IPS-15b (cell line): ENCODE data around the gene NDUFA8.

ENCODE experiments used
- H3K27me3 ChIP-seq: one replicate; pipeline ENCODE4 v1.6.1; 2013; ENCODE audit warnings: low read length; ENCODE audit not compliant: control insufficient read depth, insufficient read depth
- H3K36me3 ChIP-seq: one replicate; pipeline ENCODE4 v1.6.1; 2013; ENCODE audit warnings: low read length; ENCODE audit not compliant: control insufficient read depth, insufficient read depth
- H3K4me1 ChIP-seq: one replicate; pipeline ENCODE4 v1.6.1; 2013; ENCODE audit warnings: mild to moderate bottlenecking, low read length; ENCODE audit not compliant: control insufficient read depth, insufficient read depth
- H3K4me3 ChIP-seq: one replicate; pipeline ENCODE4 v1.5.1; 2013; ENCODE audit warnings: low read depth, low read length
- H3K9ac ChIP-seq: one replicate; pipeline ENCODE4 v1.6.1; 2013; ENCODE audit warnings: low read depth, mild to moderate bottlenecking, low read length
- H3K9me3 ChIP-seq: one replicate; pipeline ENCODE4 v1.6.1; 2013; ENCODE audit warnings: mild to moderate bottlenecking, low read length; ENCODE audit not compliant: control insufficient read depth, insufficient read depth

Gene NDUFA8

DNA sequence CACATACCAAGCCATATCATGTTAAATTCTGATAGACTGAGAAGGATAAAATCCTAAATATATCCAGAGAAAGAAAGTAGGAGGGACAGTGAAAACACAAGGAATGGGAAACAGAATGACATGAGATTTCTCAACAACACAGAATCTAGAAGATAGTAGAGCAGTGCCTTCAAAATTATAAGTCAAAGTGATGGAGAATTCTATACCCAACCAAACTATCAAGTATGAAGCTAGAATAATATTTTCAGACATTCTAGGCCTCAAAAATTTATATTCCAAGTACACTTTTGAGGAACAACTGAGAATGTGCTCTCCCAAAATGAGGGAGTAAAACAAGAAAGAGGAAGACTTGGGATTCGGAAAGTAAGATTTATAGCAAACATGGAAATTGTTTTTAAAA is 55.6 kb downstream of the NDUFA8 start:
- Histone ChIP-seq H3K9ac (no peak overlapping the region), H3K4me3 (no peak overlapping the region), H3K4me1 (no peaks in the 10 kb centered on the region), H3K36me3 (no peaks in the 10 kb centered on the region), H3K27me3 (peaks cover 8% of the 10 kb centered on the region), H3K9me3 (no peaks in the 10 kb centered on the region)

GRCh38 chr9:122102156-122102555 is 57.4 kb downstream of the NDUFA8 start:
- no peak overlapping the region for H3K9ac ChIP-seq
- peaks cover 8% of the 10 kb centered on the region for H3K27me3 ChIP-seq
- H3K9me3 ChIP-seq: no peaks in the 10 kb centered on the region
- H3K36me3 ChIP-seq: no peaks in the 10 kb centered on the region
- H3K4me3 ChIP-seq: no peak overlapping the region
- H3K4me1 ChIP-seq: no peaks in the 10 kb centered on the region

GRCh38 chr9:122100756-122101155 is 58.8 kb downstream of the NDUFA8 start:
- H3K36me3 ChIP-seq: no peaks in the 10 kb centered on the region
- peaks cover 8% of the 10 kb centered on the region for H3K27me3 ChIP-seq
- no peak overlapping the region for H3K9ac ChIP-seq
- H3K9me3 ChIP-seq: no peaks in the 10 kb centered on the region
- no peaks in the 10 kb centered on the region for H3K4me1 ChIP-seq
- H3K4me3 ChIP-seq: no peak overlapping the region

DNA sequence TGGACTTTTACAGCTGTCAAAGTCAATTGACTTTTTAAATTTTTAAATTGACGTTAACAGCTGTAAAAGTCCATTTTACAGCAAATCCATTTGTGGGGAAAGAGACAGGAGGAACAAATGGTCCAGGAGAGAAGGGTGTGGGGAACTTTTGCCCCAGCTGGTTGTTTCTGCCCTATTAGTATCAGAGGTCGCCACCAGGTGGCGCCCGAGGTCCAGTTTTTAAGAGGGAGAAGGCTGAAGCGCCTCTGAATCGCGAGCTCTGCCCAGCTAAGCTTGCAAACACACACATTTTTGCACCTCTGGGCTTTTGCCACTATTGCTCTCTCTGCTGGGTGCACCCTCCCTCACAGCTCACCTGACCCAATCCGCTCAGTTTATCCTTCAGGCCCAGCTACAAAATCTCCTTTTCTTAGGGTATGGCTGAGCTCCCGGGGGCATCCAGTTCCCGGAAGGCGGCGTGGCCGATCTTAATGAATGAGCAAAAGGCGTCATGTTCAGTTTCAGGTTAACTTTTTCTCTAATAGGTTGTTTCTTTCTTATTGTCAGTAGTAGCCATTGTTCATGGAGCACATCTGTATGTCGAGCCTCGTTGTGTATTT is 60.2 kb downstream of the NDUFA8 start:
- peaks cover 15% of the 10 kb centered on the region for H3K27me3 ChIP-seq
- H3K4me1 ChIP-seq: no peaks in the 10 kb centered on the region
- no peaks in the 10 kb centered on the region for H3K9me3 ChIP-seq
- no peaks in the 10 kb centered on the region for H3K36me3 ChIP-seq
- no peak overlapping the region for H3K9ac ChIP-seq
- no peak overlapping the region for H3K4me3 ChIP-seq

DNA sequence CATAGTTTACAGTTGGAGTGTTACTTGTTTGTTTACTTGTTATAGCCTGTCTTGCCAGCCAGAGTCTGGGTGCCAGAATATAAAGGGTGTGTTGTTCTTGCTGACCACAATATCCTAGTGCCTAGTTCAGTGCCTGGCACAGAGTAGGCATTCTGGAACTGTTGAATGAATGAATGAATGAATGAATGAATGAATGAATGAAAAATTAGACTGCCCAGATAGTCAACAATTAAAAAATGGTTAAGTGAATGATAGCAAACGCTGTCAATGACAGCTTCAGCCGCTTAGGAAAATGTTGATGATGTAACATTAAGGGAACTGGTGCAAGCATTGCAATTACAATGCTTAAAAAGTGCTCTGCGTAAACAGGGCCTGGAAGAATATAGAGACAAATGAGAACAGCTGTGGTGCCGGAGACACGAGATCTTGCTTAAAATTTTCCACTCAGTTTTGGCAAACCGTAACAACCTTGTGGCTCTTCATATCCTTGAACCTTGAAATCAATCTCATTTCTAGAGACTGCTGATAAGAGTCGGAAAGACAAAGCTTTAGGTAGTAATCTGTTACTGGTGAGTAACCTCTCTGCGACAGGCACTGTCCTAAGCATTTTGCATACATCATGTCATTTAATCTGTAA is 61.8 kb downstream of the NDUFA8 start:
- H3K27me3 ChIP-seq: peaks cover 24% of the 10 kb centered on the region
- H3K4me3 ChIP-seq: no peak overlapping the region
- H3K4me1 ChIP-seq: no peaks in the 10 kb centered on the region
- H3K9ac ChIP-seq: no peak overlapping the region
- H3K36me3 ChIP-seq: no peaks in the 10 kb centered on the region
- H3K9me3 ChIP-seq: no peaks in the 10 kb centered on the region

- Histone ChIP-seq H3K4me1 (no peaks in the 10 kb centered on the region), H3K4me3 (no peak overlapping the region), H3K9me3 (no peaks in the 10 kb centered on the region), H3K9ac (no peak overlapping the region), H3K27me3 (peaks cover 32% of the 10 kb centered on the region), H3K36me3 (no peaks in the 10 kb centered on the region)
Observed at GRCh38 chr9:122096620-122097415, 62.8 kb downstream of the NDUFA8 start.

- peak overlapping the region; percentile 38 for H3K4me3 ChIP-seq
Observed at GRCh38 chr9:122095010-122095767, 64.4 kb downstream of the NDUFA8 start.

More at GRCh38 chr9:122095010-122095767, 64.4 kb downstream of the NDUFA8 start:
- Histone ChIP-seq H3K9me3 (no peaks in the 10 kb centered on the region), H3K9ac (no peak overlapping the region), H3K36me3 (no peaks in the 10 kb centered on the region), H3K27me3 (peaks cover 39% of the 10 kb centered on the region), H3K4me1 (no peaks in the 10 kb centered on the region)
